ENCODE results near the gene KRT75.

- no peak for TF ChIP-seq CTCF (IDR thresholded peaks at IDR 0.05)
- no peak for TF ChIP-seq EZH2 (IDR thresholded peaks at IDR 0.05)
- TF ChIP-seq EZH2phosphoT487 (IDR thresholded peaks at IDR 0.05) = no peak
These were observed 6.7 kb upstream of the KRT75 start for GRCh38 chr12:52440821-52441319.

Measured in neural progenitor cell (in vitro differentiated cells).